Caco-2 (cell line): Measurements from ENCODE around the gene CMKLR1. TPM values are rescaled to one million over a fixed set of nuclear protein-coding genes. Genes with fewer than 3 reads are reported as not detected.
A peak's percentile ranks its signal among the peaks of the same experiment; 100 is the strongest.

ENCODE experiments used
- BruUV-seq: library from RNA; stranded (reverse); fragments of 400-500 nt; replicated peaks from 2 replicates; lab custom pipeline; 2021; lab: Mats Ljungman, UMichigan
- CTCF ChIA-PET: fragments of 300-600 bp; sonication (Branson Sonifier 250); formaldehyde crosslinking; loops from one replicate; lab custom pipeline; 2022; ENCODE audit warnings: antibody characterized with exemption; lab: Charles Lee
- POLR2A ChIA-PET: fragments of 300-600 bp; sonication (Branson Sonifier 250); formaldehyde crosslinking; loops from one replicate; lab custom pipeline; 2022; ENCODE audit warnings: antibody characterized with exemption; lab: Charles Lee
- DNase-seq, 2 experiments: peaks; one replicate each; pipeline versions ENCODE4 v3.0.0 to v3.0.0-alpha.2; 2020 to 2022
- H3K27me3 ChIP-seq: replicated peaks from 2 replicates; pipeline ENCODE4 v1.6.0; 2011; ENCODE audit warnings: low read length; ENCODE audit not compliant: control insufficient read depth, insufficient read depth
- H3K36me3 ChIP-seq: 2 replicates; pipeline ENCODE4 v1.5.1; 2011; ENCODE audit warnings: low read length; ENCODE audit not compliant: control insufficient read depth, insufficient read depth
- H3K4me1 ChIP-seq: fragments of 250-450 bp; sonication (Bioruptor Pico); 2 replicates; pipeline ENCODE4 v1.5.1; 2020; ENCODE audit warnings: mild to moderate bottlenecking
- H3K4me3 ChIP-seq: 2 replicates; pipeline ENCODE4 v1.5.1; 2011; ENCODE audit warnings: low read depth, mild to moderate bottlenecking, control low read depth, low read length
- H3K9me3 ChIP-seq: fragments of 250-450 bp; sonication (Bioruptor Pico); 2 replicates; pipeline ENCODE4 v1.5.1; 2020; ENCODE audit warnings: mild to moderate bottlenecking, moderate library complexity
- H3K27ac Mint-ChIP-seq: one replicate; pipeline ENCODE4 v1.8.0; 2022; ENCODE audit warnings: mixed read lengths; ENCODE audit not compliant: unreplicated experiment
- H3K27me3 Mint-ChIP-seq: one replicate; pipeline ENCODE4 v1.8.0; 2022; ENCODE audit warnings: mixed read lengths; ENCODE audit not compliant: insufficient read depth, unreplicated experiment
- H3K36me3 Mint-ChIP-seq: one replicate; pipeline ENCODE4 v1.8.0; 2022; ENCODE audit warnings: mild to moderate bottlenecking, mixed read lengths; ENCODE audit not compliant: insufficient read depth, unreplicated experiment
- H3K4me1 Mint-ChIP-seq: one replicate; pipeline ENCODE4 v1.8.0; 2022; ENCODE audit warnings: low read depth, mixed read lengths; ENCODE audit not compliant: unreplicated experiment
- H3K4me3 Mint-ChIP-seq: one replicate; pipeline ENCODE4 v1.8.0; 2022; ENCODE audit warnings: mild to moderate bottlenecking, moderate library complexity, mixed read lengths; ENCODE audit not compliant: unreplicated experiment
- H3K9me3 Mint-ChIP-seq: one replicate; pipeline ENCODE4 v1.8.0; 2022; ENCODE audit warnings: mixed read lengths; ENCODE audit not compliant: unreplicated experiment
- intact Hi-C: fragments of 100-400 bp; cut with micrococcal nuclease; formaldehyde crosslinking; loops from one replicate; pipeline ENCODE4 v1.10.0; 2022; ENCODE audit not compliant: unreplicated experiment
- total RNA-seq: library from RNA; stranded (reverse); gene quantifications from 2 replicates; pipeline ENCODE4 v1.2.3, GENCODE V29; 2022
- TF ChIP-seq, protein P1 (sequence below), 2 experiments: fragments of 200-600 bp in 1 of 2; IDR thresholded peaks; 1 replicate in 1 of 2; 2 replicates in 1 of 2; pipeline versions ENCODE4 v1.5.1 to v1.8.0; 2011 to 2022; ENCODE audit warnings: antibody characterized with exemption in 1 of 2, control low read depth in 1 of 2, inconsistent platforms in 1 of 2, low read depth in 1 of 2, low read length in 1 of 2, mild to moderate bottlenecking in 1 of 2, moderate library complexity in 1 of 2; ENCODE audit not compliant: insufficient read depth in 1 of 2, severe bottlenecking in 1 of 2, unreplicated experiment in 1 of 2

Gene CMKLR1
- total RNA-seq, 1 experiment from 2014 or later = not detected

DNA sequence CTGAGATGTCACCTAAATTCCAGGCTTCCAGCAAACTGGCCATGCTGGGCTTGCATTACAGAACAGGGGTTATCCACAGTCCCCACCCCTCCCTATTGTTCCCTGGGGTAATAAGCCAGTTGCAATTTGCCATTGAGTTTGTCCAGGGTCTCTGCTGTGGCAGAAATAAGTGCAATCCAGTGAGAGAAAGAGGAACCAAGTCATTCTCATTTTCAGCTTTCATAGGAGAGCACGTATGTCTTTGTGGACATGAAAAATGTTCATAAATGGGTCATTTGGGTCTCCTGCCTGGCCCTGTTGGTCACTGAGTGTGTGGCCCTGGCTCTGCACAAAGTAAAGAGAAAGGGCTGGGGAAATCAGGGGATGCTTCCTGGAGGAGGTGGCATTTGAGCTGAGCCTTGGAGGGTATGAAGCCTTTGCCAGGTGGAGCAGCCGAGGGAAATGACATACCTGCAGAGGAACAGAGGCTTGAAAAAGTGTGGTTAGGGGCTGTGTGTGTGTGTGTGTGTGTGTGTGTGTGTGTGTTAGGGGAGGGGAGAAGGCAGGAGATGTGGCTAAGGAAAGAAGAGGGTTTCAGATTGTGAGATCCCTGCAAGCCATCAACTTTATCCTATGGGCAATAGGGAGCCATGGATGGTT, 29.3 kb downstream of the CMKLR1 start:
- no peak overlapping the region for H3K4me3 Mint-ChIP-seq
- H3K27ac Mint-ChIP-seq = peak overlapping the region; percentile 74
- Histone ChIP-seq H3K4me3 (no peak overlapping the region), H3K27me3 (no peaks in the 10 kb centered on the region), H3K4me1 (peaks cover 35% of the 10 kb centered on the region), H3K36me3 (no peaks in the 10 kb centered on the region), H3K9me3 (no peaks in the 10 kb centered on the region)
- no peaks in the 10 kb centered on the region for H3K9me3 Mint-ChIP-seq
- TF ChIP-seq, protein P1, sequence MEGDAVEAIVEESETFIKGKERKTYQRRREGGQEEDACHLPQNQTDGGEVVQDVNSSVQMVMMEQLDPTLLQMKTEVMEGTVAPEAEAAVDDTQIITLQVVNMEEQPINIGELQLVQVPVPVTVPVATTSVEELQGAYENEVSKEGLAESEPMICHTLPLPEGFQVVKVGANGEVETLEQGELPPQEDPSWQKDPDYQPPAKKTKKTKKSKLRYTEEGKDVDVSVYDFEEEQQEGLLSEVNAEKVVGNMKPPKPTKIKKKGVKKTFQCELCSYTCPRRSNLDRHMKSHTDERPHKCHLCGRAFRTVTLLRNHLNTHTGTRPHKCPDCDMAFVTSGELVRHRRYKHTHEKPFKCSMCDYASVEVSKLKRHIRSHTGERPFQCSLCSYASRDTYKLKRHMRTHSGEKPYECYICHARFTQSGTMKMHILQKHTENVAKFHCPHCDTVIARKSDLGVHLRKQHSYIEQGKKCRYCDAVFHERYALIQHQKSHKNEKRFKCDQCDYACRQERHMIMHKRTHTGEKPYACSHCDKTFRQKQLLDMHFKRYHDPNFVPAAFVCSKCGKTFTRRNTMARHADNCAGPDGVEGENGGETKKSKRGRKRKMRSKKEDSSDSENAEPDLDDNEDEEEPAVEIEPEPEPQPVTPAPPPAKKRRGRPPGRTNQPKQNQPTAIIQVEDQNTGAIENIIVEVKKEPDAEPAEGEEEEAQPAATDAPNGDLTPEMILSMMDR (IDR thresholded peaks at IDR 0.05; ENCODE audit: insufficient read depth in 1 of 2, low read depth in 1 of 2, low read length in 1 of 2, severe bottlenecking in 1 of 2, unreplicated experiment in 1 of 2) = no peak
- DNase-seq = no peak
- POLR2A ChIA-PET = no interaction called here
- BruUV-seq = no TSS peak
- H3K4me1 Mint-ChIP-seq = peaks cover 19% of the 10 kb centered on the region
- H3K36me3 Mint-ChIP-seq = peaks cover 6% of the 10 kb centered on the region
- no peaks in the 10 kb centered on the region for H3K27me3 Mint-ChIP-seq
- intact Hi-C loops = no loop called here
- CTCF ChIA-PET = no interaction called here

DNA sequence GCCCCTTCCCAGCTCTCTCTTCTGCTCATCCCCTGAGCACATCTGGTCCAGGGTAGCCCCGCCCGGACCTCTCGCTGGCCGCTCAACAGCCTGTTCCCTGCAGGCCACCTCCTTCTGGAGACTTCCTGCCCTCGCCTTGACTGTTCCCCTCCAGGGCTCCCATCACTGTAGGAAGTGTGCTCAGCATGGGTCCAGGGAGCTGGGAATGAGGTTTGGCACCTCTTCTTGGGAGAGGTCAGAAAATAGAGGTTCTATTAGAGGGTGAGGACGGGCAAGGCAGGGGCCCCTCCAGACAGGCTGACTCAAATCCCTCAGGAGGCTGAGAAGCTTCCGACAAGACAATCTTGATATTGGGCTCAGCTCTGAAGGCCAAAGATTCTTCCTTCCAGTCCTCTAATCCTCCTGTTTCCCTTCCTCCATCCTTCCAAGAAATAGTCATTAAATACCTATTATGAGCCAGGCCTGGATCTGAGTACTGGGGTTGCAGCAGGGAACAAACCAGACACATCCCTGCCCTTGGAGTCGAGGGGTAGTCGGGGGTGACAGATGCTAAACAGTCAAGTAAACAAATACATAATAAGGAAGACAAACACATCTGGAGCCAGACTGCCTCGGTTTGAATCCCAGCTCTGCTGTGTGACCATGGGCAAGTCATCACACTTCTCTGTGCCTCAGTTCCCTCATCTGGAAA, 30.6 kb downstream of the CMKLR1 start:
- Mint-ChIP-seq H3K27ac (no peak overlapping the region), H3K4me3 (no peak overlapping the region), H3K36me3 (no peaks in the 10 kb centered on the region), H3K4me1 (peaks cover 19% of the 10 kb centered on the region), H3K9me3 (no peaks in the 10 kb centered on the region), H3K27me3 (no peaks in the 10 kb centered on the region)
- BruUV-seq = no TSS peak
- intact Hi-C loops = no loop called here
- DNase-seq = no peak
- TF ChIP-seq, protein P1 (IDR thresholded peaks at IDR 0.05; ENCODE audit: insufficient read depth in 1 of 2, low read depth in 1 of 2, low read length in 1 of 2, severe bottlenecking in 1 of 2, unreplicated experiment in 1 of 2) = no peak
- H3K4me1 ChIP-seq = peaks cover 39% of the 10 kb centered on the region
- no peak overlapping the region for H3K4me3 ChIP-seq
- ChIA-PET CTCF (no interaction called here), POLR2A (no interaction called here)
- H3K9me3 ChIP-seq = no peaks in the 10 kb centered on the region
- H3K27me3 ChIP-seq = no peaks in the 10 kb centered on the region
- no peaks in the 10 kb centered on the region for H3K36me3 ChIP-seq

DNA sequence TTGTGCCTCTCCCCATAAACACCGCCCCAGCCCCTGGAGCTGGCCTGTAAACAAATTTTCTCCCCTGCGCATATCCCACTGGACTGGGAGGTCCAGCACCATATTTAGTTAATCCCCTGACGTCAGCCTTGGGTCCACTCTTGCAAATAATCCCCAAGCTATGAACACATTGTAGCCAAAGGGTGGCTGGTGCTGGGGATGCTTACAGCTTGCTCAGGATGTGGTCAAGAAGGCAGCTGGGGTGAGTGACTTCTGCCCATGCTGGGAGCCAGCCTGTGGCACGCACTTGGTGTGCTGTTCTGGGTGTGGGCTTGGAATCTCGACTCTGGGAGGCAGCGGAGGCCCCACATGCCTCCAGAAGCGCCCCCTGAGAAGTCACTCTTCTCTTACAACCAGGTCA, 32.1 kb downstream of the CMKLR1 start:
- H3K27me3 ChIP-seq = no peaks in the 10 kb centered on the region
- BruUV-seq = no TSS peak
- Mint-ChIP-seq H3K27ac (no peak overlapping the region), H3K4me1 (peaks cover 25% of the 10 kb centered on the region), H3K27me3 (no peaks in the 10 kb centered on the region), H3K36me3 (no peaks in the 10 kb centered on the region), H3K9me3 (no peaks in the 10 kb centered on the region), H3K4me3 (no peak overlapping the region)
- DNase-seq = no peak
- ChIA-PET CTCF (no interaction called here), POLR2A (no interaction called here)
- no peaks in the 10 kb centered on the region for H3K9me3 ChIP-seq
- no peaks in the 10 kb centered on the region for H3K36me3 ChIP-seq
- TF ChIP-seq, protein P1 (IDR thresholded peaks at IDR 0.05; ENCODE audit: insufficient read depth in 1 of 2, low read depth in 1 of 2, low read length in 1 of 2, severe bottlenecking in 1 of 2, unreplicated experiment in 1 of 2) = no peak
- intact Hi-C loops = no loop called here
- H3K4me1 ChIP-seq = peaks cover 37% of the 10 kb centered on the region
- no peak overlapping the region for H3K4me3 ChIP-seq
